Fibroblast of the aortic adventitia (primary cell): Measurements from ENCODE around the gene HSFX3. TPM values are rescaled to one million over a fixed set of nuclear protein-coding genes. Genes with fewer than 3 reads are reported as not detected.
"Not testable (repeated sequence)": the region's sequence is repeated elsewhere in the genome, so short reads cannot be mapped to it uniquely, and the experiment has no call there.

Experiments used
- DNase-seq: peaks from one replicate; pipeline ENCODE4 v3.0.0-alpha.2; 2010; ENCODE audit warnings: low read depth
- H3K4me3 ChIP-seq: 2 replicates; pipeline ENCODE4 v1.5.1; 2011; ENCODE audit warnings: low read depth, mild to moderate bottlenecking, control low read depth, low read length, moderate library complexity
- CTCF ChIP-seq: IDR thresholded peaks from 2 replicates; pipeline ENCODE4 v1.5.1; 2011; ENCODE audit warnings: mild to moderate bottlenecking, low read length, control low read depth, inconsistent platforms; ENCODE audit not compliant: insufficient read depth
- total RNA-seq: library from RNA; depleted of rRNA; stranded (reverse); fragments of >200 nt; gene quantifications from 2 replicates; pipeline ENCODE4 v1.2.3, GENCODE V29; 2012; ENCODE audit warnings: low replicate concordance

Gene HSFX3
- total RNA-seq, 1 donor = not detected

DNA sequence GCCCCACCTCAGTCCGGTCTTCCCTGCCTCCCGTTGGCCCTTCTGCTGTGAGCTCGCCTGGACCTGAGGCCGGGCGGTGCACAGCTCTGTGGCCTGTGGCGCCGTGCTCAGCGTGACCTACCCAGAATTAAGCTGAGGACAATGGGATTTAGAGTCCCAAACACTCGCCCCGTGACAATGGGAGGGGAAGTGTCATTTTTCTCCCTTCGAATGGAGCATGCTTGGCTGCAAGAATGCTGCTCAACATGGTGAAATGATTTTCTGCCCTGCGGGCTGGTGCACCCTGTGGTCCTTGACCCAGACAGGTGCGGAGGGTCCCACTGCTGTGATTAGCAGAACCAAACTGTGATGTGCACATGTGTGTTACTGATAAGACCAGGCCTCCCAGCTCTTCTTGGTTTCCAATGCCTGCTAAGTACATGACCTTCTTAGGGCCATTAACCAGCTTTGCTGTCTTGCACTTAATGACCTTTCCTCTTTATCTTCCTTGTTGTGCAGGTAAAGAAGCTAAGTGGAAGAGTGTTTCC lies 8.1 kb downstream of the HSFX3 start:
- no peak for DNase-seq
- no peak for TF ChIP-seq CTCF
- peak overlapping the region; percentile 86 for H3K4me3 ChIP-seq

DNA sequence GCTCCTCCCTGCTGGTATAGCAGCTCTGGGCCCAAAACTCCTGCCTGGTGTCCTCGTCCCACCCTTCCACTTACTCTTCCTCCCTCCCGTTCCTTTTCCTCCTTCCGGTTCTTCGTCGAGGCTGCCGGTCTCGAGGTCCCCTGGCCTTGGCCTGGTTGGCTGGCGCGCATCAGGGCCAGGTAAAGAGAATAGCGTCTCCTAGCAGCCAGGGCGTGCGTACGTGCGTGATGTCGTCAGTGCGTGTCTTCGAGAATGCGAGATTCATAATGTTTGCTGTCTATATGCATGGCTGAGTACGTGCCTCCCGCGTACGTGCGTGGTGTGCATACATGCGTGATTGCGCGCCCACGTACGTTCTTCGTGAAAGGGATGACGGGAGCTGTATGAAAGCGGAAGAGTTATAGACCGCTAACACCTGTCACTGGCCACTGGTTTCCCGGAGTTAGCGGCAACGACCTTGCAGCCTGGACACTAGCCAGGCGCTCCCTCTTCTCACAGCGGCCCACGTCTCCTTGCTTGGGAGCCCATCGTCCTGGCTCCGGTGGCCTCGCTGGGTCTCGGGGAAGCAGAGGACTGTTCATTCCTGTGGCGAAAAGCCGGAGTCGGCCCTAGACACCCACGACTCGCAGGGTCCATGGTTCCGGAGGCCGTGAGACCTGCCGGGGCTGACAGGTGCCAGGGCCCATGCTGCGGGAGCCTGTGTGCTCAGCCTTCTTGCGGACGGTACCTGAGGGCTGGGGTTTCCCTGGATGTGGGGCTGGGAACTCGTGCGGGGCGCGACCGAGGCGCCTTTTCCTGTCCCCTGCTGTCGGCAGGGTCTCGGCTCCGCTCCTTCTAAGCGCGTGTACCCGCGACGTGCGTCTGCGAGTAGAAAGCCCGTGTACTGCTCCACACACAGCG lies 8.9 kb downstream of the HSFX3 start, which contains the start of gene EOLA1:
EOLA1 (plus strand) TSS at position 392 of the 900 bp plus-strand sequence. CDS start 4,619 bp downstream, outside the sequence.
- DNase-seq = peak; percentile 96
- no peak for TF ChIP-seq CTCF
- peak within 1 kb of the TSS; percentile 86 for H3K4me3 ChIP-seq

DNA sequence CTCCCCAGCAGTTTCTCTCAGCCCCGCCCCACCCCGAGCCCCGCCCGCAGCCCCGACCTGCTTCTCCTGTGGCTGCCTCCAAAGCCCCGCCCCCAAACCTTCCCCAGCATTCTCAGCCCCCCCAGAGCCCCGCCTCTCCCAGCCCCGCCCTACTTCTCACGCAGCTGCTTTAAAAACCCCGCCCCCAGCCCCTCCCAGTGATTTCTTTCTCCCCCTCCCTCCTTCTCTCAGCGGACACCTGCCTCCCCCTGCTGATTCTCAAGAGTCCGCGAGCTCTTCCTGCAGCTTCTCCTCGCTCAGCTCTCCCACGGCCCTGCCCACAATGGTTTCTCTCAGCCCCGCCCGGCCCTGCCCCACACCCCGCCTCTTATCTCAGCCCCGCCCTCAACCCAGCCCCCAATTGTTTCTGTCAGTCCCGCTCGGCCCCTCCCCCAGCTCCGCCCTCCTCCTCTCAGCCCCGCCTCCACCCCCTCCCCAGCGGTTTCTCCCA lies 9.5 kb downstream of the HSFX3 start:
- no peak for TF ChIP-seq CTCF
- H3K4me3 ChIP-seq = peak overlapping the region; percentile 86
- peak; percentile 86 for DNase-seq

- peak; percentile 90 for DNase-seq
- H3K4me3 ChIP-seq = peak overlapping the region; percentile 68
These were observed 10.2 kb downstream of the HSFX3 start for GRCh38 chrX:149539283-149540130.

GRCh38 chrX:149537474-149537873 lies 12.2 kb downstream of the HSFX3 start:
- not testable (repeated sequence) for DNase-seq, H3K4me3 ChIP-seq

More at GRCh38 chrX:149539283-149540130, 10.2 kb downstream of the HSFX3 start:
- no peak for TF ChIP-seq CTCF

DNA sequence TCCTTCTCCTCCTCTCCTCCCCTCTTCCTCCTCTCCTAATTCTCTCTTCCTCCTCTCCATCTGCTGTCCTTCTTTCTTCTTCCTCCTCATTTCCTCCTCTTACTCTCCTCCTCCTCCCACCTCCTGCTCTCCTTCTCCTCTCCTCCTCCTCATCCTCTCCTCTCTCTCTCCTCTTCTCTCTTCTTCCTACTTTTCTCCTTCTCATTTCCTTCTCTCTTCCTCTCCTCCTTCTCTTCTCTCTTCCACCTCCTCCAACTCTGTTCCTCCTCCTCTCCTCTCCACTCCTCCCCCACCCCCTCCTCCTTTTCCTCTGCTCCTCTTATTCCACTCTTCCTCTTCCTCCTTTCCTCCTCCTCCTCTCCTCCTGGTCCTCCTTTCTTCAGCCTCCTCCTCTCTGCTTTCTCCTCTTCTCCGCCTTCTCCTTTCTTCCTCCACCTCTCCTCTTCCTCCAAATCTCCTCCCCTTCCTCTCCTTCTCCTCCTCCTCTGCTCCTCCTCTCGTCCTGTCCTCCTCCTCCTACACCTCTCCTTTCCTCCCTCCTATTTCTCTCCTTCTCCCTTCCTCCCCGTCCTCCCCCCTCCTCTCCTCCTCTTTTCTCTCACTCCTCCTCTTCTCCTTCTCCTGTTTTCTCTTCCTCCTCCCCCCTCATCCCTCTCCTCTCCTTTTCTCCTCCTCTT lies 14.7 kb downstream of the HSFX3 start:
- DNase-seq, H3K4me3 ChIP-seq: not testable (repeated sequence)

DNA sequence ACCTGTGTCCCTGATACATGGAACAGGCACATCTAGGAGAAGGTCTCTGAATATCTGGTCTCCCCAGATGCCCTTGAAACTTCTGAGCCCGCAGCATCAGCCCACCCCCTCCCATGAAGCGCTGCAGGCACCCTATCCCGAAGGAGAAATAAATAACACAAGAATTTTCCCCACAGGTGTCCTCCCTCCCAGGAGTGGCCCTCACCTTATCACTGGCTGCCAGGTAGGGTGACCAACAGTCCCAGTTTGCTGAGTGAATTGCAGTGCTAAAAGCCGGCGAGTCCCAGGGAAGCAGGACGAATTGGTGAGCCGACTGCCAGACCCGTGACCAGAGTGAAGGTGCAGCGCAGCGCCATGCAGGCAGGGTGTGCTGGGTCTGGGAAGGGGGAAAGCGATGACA lies 15.7 kb downstream of the HSFX3 start:
- DNase-seq, H3K4me3 ChIP-seq: not testable (repeated sequence)

DNA sequence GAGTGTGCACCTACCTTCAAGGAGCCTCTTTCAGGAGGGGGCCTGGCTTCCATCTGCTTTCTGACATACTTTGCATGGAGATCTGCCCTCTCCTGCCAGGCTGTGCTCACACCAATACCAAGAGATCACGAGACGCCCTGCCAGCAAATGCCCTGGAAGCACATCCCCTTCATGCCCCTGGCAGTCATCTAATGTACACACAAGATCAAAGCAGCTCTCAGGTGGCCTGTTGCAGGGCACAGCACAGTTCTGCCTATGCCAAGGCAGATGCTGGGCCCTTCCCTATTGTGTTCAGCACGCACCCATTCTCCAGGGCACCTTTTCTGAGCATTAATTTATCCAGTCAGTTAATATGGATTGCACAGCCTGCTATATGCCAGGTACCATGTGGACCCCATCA lies 16.9 kb downstream of the HSFX3 start:
- not testable (repeated sequence) for DNase-seq, H3K4me3 ChIP-seq
